ENCODE results near the gene THTPA. TPM values are rescaled to one million over a fixed set of nuclear protein-coding genes. Genes with fewer than 3 reads are reported as not detected.

Gene THTPA
- total and polyA plus RNA-seq, 2 of the 13 experiments (the other 11 are each of a cell fraction or from before 2014, with no cell fraction given): 7.4 to 8.7 TPM

GRCh38 chr14:23589606-23590005 lies 33.5 kb downstream of the THTPA start (continued):
- TF ChIP-seq CBX5 (CRISPR knock-in tag; IDR thresholded peaks at IDR 0.05; ENCODE audit: borderline replicate concordance) (0 out of 2 replicates have a peak, but pooled peaks have one; percentile 10), NCOA1 (CRISPR knock-in tag; IDR thresholded peaks at IDR 0.05) (no peak), ZFP91 (CRISPR knock-in tag; IDR thresholded peaks at IDR 0.05; ENCODE audit: borderline replicate concordance) (no peak), ZNF572 (CRISPR knock-in tag; IDR thresholded peaks at IDR 0.05) (peak; percentile 25; the same call in 1 of the 2 replicates), SIX1 (CRISPR knock-in tag; IDR thresholded peaks at IDR 0.05; ENCODE audit: borderline replicate concordance) (no peak), RFXANK (CRISPR knock-in tag; IDR thresholded peaks at IDR 0.05) (no peak), E2F5 (CRISPR knock-in tag; conservative IDR thresholded peaks at IDR 0.05) (no peak), ZNF350 (CRISPR knock-in tag; IDR thresholded peaks at IDR 0.05; ENCODE audit: borderline replicate concordance, low read depth) (0 out of 2 replicates have a peak, but pooled peaks have one; percentile 5), HOXA9 (CRISPR knock-in tag; IDR thresholded peaks at IDR 0.05; ENCODE audit: borderline replicate concordance) (no peak), ZNF468 (CRISPR knock-in tag; IDR thresholded peaks at IDR 0.05) (no peak), NFKB2 (CRISPR knock-in tag; IDR thresholded peaks at IDR 0.05; ENCODE audit: borderline replicate concordance) (no peak), ZNF790 (CRISPR knock-in tag; IDR thresholded peaks at IDR 0.05; ENCODE audit: borderline replicate concordance) (no peak), MTF1 (CRISPR knock-in tag; IDR thresholded peaks at IDR 0.05) (no peak), CENPBD1 (CRISPR knock-in tag; IDR thresholded peaks at IDR 0.05; ENCODE audit: borderline replicate concordance, low read depth) (no peak), RNF2 (conservative IDR thresholded peaks at IDR 0.05; ENCODE audit: low read depth) (no peak), CC2D1A (CRISPR knock-in tag; IDR thresholded peaks at IDR 0.05) (no peak), ZNF558 (CRISPR knock-in tag; IDR thresholded peaks at IDR 0.05; ENCODE audit: borderline replicate concordance) (no peak), TAF1 (CRISPR knock-in tag; IDR thresholded peaks at IDR 0.05) (no peak), SIN3A (IDR thresholded peaks at IDR 0.05; ENCODE audit: borderline replicate concordance, low read depth, low read length) (no peak), RNF219 (CRISPR knock-in tag; IDR thresholded peaks at IDR 0.05) (no peak), ZNF34 (CRISPR knock-in tag; IDR thresholded peaks at IDR 0.05; ENCODE audit: borderline replicate concordance) (peak; percentile 8; the same call in 1 of the 2 replicates), ARID3A (IDR thresholded peaks at IDR 0.05; ENCODE audit: low read depth, low read length) (no peak), CENPX (CRISPR knock-in tag; IDR thresholded peaks at IDR 0.05) (no peak), PHB2 (IDR thresholded peaks at IDR 0.05; ENCODE audit: partially characterized antibody) (no peak)

Data from HepG2 (cell line).